Activated CD4-positive, CD25-positive, alpha-beta regulatory T cell (primary cell): ENCODE measurements around the gene GRIN1.

Experiments used
- DNase-seq, 4 experiments: peaks; one replicate each; lab custom pipeline; 2025; lab: John Stamatoyannopoulos, UW

GRIN1 gene

GRCh38 chr9:137216188-137216965 is 77.4 kb downstream of the GRIN1 start:
- DNase-seq = no peak

GRCh38 chr9:137217276-137218211 is 78.6 kb downstream of the GRIN1 start:
- no peak for DNase-seq

- DNase-seq = no peak
Measured at GRCh38 chr9:137218212-137218753, 79.3 kb downstream of the GRIN1 start.
